ENCODE results near the gene FAM3A. TPM values are rescaled to one million over a fixed set of nuclear protein-coding genes. Genes with fewer than 3 reads are reported as not detected.

The FAM3A gene
- polyA plus RNA-seq, 1 donor from 2014 or later: 19.5 TPM

DNA sequence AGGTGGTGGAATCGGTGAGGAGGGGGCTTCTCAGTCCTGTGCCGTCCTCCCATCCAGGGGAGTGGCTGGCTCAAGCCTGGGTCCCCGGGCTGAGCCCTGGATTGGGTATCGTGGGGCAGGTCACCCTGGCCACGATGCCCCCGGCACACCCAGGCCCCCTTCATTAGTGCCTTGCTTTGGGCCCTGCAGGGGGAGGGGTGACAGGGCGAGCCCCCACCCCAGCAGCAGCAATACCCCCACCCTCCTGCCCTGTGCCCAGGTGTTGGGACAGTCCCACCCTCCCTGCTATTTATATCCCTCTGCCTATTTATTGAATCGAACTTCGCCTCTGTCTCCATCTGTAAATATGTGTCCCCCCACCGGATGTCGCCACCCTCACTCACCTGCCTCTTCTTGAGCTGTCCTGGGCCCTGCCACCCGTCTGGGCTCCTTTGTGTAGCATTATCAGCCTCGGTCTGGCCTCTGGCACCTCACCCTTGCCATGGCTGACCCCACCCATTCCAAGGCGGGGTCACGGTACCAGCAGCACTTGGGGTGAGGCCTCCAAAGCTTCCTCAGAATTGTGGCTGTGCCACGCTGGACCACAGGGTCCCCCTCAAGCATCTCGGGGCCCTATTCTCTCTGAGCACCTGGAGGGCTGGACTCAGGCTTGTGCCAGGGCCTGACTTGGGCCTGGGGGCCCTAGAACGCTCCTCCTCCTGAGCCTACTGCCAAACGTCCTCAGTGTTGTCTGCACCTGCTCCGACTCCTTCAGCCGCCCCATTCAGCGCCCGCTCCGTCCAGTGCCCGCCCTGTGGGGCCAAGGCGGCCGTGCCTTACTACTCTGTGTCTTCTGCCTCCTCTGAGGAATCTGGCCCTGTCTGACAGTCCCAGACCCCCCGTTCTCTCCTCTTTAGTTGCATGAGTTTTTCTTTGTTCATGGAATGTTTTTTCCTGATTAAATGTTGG is 43.1 kb downstream of the FAM3A start:
- H4K20me1 ChIP-seq (ENCODE audit: insufficient read depth): no peaks in the 10 kb centered on the region
- H3K36me3 ChIP-seq (ENCODE audit: insufficient read depth, low read length): no peaks in the 10 kb centered on the region
- H3K27ac ChIP-seq (ENCODE audit: low read length): no peak overlapping the region
- H3K4me2 ChIP-seq (ENCODE audit: low read length): no peak overlapping the region
- H2AFZ ChIP-seq (ENCODE audit: low read depth, low read length): no peak overlapping the region
- no peak for TF ChIP-seq TAF1 (IDR thresholded peaks at IDR 0.05; ENCODE audit: low read depth)
- TF ChIP-seq EP300 (conservative IDR thresholded peaks at IDR 0.05; ENCODE audit: poor library complexity, severe bottlenecking): no peak
- TF ChIP-seq, protein P1, sequence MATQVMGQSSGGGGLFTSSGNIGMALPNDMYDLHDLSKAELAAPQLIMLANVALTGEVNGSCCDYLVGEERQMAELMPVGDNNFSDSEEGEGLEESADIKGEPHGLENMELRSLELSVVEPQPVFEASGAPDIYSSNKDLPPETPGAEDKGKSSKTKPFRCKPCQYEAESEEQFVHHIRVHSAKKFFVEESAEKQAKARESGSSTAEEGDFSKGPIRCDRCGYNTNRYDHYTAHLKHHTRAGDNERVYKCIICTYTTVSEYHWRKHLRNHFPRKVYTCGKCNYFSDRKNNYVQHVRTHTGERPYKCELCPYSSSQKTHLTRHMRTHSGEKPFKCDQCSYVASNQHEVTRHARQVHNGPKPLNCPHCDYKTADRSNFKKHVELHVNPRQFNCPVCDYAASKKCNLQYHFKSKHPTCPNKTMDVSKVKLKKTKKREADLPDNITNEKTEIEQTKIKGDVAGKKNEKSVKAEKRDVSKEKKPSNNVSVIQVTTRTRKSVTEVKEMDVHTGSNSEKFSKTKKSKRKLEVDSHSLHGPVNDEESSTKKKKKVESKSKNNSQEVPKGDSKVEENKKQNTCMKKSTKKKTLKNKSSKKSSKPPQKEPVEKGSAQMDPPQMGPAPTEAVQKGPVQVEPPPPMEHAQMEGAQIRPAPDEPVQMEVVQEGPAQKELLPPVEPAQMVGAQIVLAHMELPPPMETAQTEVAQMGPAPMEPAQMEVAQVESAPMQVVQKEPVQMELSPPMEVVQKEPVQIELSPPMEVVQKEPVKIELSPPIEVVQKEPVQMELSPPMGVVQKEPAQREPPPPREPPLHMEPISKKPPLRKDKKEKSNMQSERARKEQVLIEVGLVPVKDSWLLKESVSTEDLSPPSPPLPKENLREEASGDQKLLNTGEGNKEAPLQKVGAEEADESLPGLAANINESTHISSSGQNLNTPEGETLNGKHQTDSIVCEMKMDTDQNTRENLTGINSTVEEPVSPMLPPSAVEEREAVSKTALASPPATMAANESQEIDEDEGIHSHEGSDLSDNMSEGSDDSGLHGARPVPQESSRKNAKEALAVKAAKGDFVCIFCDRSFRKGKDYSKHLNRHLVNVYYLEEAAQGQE (IDR thresholded peaks at IDR 0.05; ENCODE audit: borderline replicate concordance): no peak
- TF ChIP-seq, protein P2, sequence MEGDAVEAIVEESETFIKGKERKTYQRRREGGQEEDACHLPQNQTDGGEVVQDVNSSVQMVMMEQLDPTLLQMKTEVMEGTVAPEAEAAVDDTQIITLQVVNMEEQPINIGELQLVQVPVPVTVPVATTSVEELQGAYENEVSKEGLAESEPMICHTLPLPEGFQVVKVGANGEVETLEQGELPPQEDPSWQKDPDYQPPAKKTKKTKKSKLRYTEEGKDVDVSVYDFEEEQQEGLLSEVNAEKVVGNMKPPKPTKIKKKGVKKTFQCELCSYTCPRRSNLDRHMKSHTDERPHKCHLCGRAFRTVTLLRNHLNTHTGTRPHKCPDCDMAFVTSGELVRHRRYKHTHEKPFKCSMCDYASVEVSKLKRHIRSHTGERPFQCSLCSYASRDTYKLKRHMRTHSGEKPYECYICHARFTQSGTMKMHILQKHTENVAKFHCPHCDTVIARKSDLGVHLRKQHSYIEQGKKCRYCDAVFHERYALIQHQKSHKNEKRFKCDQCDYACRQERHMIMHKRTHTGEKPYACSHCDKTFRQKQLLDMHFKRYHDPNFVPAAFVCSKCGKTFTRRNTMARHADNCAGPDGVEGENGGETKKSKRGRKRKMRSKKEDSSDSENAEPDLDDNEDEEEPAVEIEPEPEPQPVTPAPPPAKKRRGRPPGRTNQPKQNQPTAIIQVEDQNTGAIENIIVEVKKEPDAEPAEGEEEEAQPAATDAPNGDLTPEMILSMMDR (IDR thresholded peaks at IDR 0.05; ENCODE audit: poor library complexity, severe bottlenecking): no peak
- H3K79me2 ChIP-seq (replicated peaks; ENCODE audit: insufficient read depth, low read length): no peaks in the 10 kb centered on the region
- H3F3A ChIP-seq (ENCODE audit: insufficient read depth, low read length, poor library complexity, severe bottlenecking): no peaks in the 10 kb centered on the region
- H3K4me3 ChIP-seq (ENCODE audit: low read length): no peak overlapping the region
- H3K9ac ChIP-seq (ENCODE audit: low read length): no peak overlapping the region
- no peaks in the 10 kb centered on the region for H3K9me3 ChIP-seq (ENCODE audit: low read length)
- H3K9me2 ChIP-seq (ENCODE audit: insufficient read depth, low read length): no peaks in the 10 kb centered on the region
- H3K27me3 ChIP-seq (ENCODE audit: insufficient read depth, low read depth, low read length): no peaks in the 10 kb centered on the region

DNA sequence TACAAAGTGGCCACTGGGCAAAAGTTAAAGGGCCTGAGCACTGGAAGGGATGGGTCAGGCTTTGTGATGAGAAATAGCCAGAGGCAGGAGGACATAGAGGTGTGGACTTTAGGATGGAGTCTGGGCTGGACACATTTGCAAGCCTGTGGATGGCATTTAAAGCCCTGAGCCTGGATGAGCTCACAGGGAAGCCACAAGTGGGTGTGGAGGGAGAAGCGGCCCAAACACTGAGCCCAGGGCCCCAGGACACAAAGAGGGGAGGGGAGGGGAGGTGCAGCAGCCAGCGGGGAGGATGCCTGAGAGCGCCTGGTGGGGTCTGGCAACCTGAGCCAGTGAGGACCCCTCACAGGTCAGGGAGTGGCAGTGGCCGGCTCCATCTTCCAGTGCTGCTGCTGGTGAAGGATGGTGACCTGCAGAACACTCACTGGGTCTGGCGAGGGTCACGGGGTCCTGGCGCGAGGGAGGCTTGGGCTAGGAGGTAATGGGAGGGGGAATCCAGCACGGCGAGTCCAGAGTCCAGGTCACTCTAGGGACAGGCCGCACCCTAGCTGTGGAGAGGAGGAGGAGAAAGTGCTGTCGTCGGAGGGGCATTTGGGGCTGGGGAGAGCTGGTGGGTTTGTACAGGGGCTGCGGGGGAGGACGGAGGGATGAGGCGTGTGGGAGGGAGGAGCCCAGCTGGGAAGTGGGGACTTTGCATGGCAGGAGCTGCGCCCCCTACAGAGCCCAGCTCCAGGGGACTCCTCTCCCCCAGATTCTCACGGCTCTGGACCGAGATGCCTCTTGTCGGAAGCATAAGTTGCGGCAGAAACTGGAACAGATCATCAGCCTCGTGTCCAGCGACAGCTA is 44.0 kb downstream of the FAM3A start:
- H3K36me3 ChIP-seq (ENCODE audit: insufficient read depth, low read length): no peaks in the 10 kb centered on the region

More for the DNA sequence above, 44.0 kb downstream of the FAM3A start:
- H4K20me1 ChIP-seq (ENCODE audit: insufficient read depth): no peaks in the 10 kb centered on the region
- no peaks in the 10 kb centered on the region for H3K79me2 ChIP-seq (replicated peaks; ENCODE audit: insufficient read depth, low read length)
- no peaks in the 10 kb centered on the region for H3K9me2 ChIP-seq (ENCODE audit: insufficient read depth, low read length)
- no peaks in the 10 kb centered on the region for H3K9me3 ChIP-seq (ENCODE audit: low read length)
- TF ChIP-seq, protein P1 (IDR thresholded peaks at IDR 0.05; ENCODE audit: borderline replicate concordance): no peak
- TF ChIP-seq RAD21 (conservative IDR thresholded peaks at IDR 0.05) (no peak), EZH2 (IDR thresholded peaks at IDR 0.05; ENCODE audit: borderline replicate concordance, insufficient read depth, low read length, poor library complexity, severe bottlenecking) (no peak), POLR2AphosphoS5 (IDR thresholded peaks at IDR 0.05) (no peak), EP300 (conservative IDR thresholded peaks at IDR 0.05; ENCODE audit: poor library complexity, severe bottlenecking) (no peak), MXI1 (conservative IDR thresholded peaks at IDR 0.05; ENCODE audit: poor library complexity, severe bottlenecking) (no peak), SMC3 (conservative IDR thresholded peaks at IDR 0.05; ENCODE audit: poor library complexity) (no peak), TAF1 (IDR thresholded peaks at IDR 0.05; ENCODE audit: low read depth) (no peak)
- TF ChIP-seq, protein P2 (IDR thresholded peaks at IDR 0.05; ENCODE audit: poor library complexity, severe bottlenecking): no peak
- H3K4me3 ChIP-seq (ENCODE audit: low read length): no peak overlapping the region
- H3K9ac ChIP-seq (ENCODE audit: low read length): no peak overlapping the region
- no peaks in the 10 kb centered on the region for H3F3A ChIP-seq (ENCODE audit: insufficient read depth, low read length, poor library complexity, severe bottlenecking)
- no peak overlapping the region for H3K27ac ChIP-seq (ENCODE audit: low read length)
- no peaks in the 10 kb centered on the region for H3K27me3 ChIP-seq (ENCODE audit: insufficient read depth, low read depth, low read length)
- no peak overlapping the region for H3K4me2 ChIP-seq (ENCODE audit: low read length)
- no peak overlapping the region for H2AFZ ChIP-seq (ENCODE audit: low read depth, low read length)

Measured in neural cell (in vitro differentiated cells).